ENCODE measurements around the gene ATP1B1. TPM values are rescaled to one million over a fixed set of nuclear protein-coding genes. Genes with fewer than 3 reads are reported as not detected.
A peak's percentile ranks its signal among the peaks of the same experiment; 100 is the strongest.

The ATP1B1 gene
- total RNA-seq: 1 to 10 TPM; 7.7 to 8.3 TPM

DNA sequence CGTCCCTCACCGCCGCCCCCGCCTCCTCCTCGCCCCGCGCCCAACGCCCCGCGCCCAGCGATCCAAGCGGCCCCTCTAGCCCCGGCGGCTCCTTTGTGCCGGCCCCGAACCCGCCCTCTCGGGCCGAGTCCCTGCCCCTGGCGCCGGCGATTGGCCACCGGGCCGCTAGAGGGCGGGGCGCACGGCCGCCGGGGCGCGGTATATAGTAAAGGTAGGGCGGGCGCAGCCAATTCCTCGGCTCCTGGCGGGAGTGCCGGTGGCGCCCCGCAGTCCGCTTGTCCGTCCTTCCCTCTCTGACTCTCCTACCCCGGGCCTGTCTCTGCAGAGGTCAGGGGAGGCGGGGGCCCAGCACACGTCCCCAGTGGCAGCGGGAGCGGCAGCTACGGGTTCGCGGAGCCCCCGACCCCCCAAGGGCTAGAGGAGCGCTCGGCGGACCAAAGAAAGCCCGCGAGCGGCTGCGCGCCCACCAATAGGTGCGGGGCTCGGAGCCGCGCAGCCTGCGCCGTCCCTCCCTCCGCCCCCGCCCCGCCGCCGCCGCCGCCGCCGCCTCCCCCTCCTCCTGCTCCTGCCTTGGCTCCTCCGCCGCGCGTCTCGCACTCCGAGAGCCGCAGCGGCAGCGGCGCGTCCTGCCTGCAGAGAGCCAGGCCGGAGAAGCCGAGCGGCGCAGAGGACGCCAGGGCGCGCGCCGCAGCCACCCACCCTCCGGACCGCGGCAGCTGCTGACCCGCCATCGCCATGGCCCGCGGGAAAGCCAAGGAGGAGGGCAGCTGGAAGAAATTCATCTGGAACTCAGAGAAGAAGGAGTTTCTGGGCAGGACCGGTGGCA lies at the start of gene ATP1B1:
Gene ATP1B1 (plus strand): TSS at position 596 of the 826 bp plus-strand sequence. CDS start 140 bp downstream, at position 736.
- ChIA-PET POLR2A (no interaction called here), CTCF (interaction anchor here (0.7 to 2.0 kb wide), 4 partner anchors 11 to 876 kb away, joined by 3 to 8 read pairs (median 3); no protein-coding TSS in a partner anchor)

DNA sequence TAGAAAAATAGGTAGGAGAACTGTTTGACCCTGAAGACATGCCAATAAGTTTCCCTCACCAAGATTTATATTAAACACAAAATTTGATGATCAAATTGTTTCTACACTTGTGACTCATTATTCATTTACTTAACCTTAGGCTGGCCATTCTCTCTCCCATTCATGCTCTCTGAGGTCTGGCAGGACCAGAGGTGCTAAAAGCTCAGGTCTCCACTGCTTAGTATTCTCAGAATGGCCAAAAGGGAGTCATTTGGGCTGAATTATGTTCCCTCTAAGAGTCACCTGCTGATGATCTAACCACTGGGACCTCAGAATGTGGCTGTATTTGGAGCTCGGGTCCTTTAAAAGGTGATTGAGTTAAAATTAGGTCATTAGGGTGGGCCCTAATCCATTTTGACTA lies 47.1 kb upstream of the ATP1B1 start:
- ChIA-PET CTCF (no interaction called here), POLR2A (no interaction called here)
- no peak for DNase-seq
- Mint-ChIP-seq H3K4me3 (no peak overlapping the region), H3K27ac (no peak overlapping the region), H3K36me3 (no peaks in the 10 kb centered on the region), H3K9me3 (no peaks in the 10 kb centered on the region), H3K27me3 (peaks cover 5% of the 10 kb centered on the region), H3K4me1 (ENCODE audit: low read depth) (no peaks in the 10 kb centered on the region)
- intact Hi-C loops (cut with micrococcal nuclease): no loop called here

More for the DNA sequence above, at the start of gene ATP1B1:
- Mint-ChIP-seq H3K27ac (peak within 1 kb of the TSS; percentile 79), H3K27me3 (peaks cover 24% of the 10 kb centered on the region), H3K4me1 (ENCODE audit: low read depth) (peaks cover 36% of the 10 kb centered on the region), H3K4me3 (peak within 1 kb of the TSS; percentile 71), H3K9me3 (no peaks in the 10 kb centered on the region), H3K36me3 (no peaks in the 10 kb centered on the region)
- peak; percentile 82 for DNase-seq
- intact Hi-C loops (cut with micrococcal nuclease): loop anchor here (1.0 to 10.0 kb wide), 8 partner anchors 32 to 688 kb away; partner anchors contain the start of genes METTL18, NME7 and SLC19A2

DNA sequence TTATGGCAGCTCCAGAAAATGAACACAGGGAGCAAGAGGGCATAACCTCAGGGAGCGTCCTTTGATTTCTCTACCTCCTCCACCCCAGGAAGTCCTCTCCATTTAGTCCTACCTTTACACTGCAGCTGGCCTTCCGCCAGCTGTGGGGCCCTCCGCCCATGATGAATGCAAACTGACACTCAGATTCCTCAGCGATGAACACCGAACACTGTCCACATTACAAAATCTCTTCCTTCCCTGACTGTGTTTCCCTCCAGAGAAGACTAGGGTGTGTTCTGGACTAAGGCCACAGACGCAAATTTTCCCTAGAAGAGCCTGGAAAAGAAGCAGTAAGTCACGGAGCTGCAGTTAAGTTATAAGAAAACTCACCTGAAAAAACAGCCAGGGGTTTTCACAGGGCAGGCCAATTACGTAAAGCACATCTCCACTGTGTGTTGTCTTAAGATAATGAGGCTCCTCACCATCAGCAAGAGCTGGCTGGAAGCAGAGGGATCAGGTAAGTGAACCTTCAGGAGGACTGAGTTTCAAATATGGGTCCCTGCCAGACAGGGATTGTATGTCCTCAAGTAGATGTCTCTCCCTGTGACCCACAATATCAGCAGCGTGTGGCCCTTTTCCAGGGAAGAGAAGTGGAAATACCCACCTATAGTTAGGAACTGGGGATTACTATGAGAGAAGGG lies 46.3 kb upstream of the ATP1B1 start:
- DNase-seq: no peak
- Mint-ChIP-seq H3K9me3 (no peaks in the 10 kb centered on the region), H3K4me3 (no peak overlapping the region), H3K4me1 (ENCODE audit: low read depth) (no peaks in the 10 kb centered on the region), H3K27ac (no peak overlapping the region), H3K36me3 (no peaks in the 10 kb centered on the region), H3K27me3 (peaks cover 3% of the 10 kb centered on the region)
- ChIA-PET POLR2A (no interaction called here), CTCF (no interaction called here)
- intact Hi-C loops (cut with micrococcal nuclease): no loop called here

DNA sequence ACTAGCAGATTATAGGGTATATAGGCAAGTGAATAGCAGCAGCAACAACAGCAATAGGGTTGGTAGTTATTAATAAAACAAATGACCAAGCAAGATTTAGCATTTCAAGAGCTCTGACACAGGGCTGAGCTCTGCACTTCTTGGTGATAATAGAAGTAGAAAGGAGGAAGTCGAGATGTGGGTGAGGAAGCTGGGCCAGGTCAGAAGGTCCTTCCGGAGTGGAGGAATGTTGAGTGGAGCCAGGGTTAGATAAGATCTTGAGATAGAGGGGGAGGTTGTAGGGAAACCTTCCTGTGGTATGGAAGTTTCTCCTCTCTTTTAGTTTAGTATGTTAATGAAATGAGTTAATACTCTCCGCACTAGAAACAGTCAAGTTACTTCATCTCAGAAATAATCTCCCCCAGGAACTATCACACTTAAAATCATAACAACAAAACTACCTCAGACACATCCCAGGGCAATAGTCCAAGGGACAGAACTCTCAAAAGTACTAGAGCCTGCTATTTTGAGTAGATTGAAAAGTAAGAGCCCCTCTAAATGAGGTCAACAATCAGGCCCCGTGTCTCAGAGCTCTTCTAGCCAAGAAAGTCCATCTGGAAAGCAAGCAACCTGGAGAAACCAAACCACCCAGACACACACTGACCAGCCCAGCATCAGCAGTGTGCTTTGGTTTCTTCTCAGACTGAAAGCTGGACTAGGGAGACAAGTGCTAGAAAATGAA lies 45.4 kb upstream of the ATP1B1 start:
- CTCF ChIA-PET: no interaction called here
- POLR2A ChIA-PET: no interaction called here
- Mint-ChIP-seq H3K27me3 (no peaks in the 10 kb centered on the region), H3K4me3 (no peak overlapping the region), H3K4me1 (ENCODE audit: low read depth) (no peaks in the 10 kb centered on the region), H3K9me3 (no peaks in the 10 kb centered on the region), H3K27ac (no peak overlapping the region), H3K36me3 (no peaks in the 10 kb centered on the region)
- DNase-seq: no peak
- intact Hi-C loops (cut with micrococcal nuclease): no loop called here

DNA sequence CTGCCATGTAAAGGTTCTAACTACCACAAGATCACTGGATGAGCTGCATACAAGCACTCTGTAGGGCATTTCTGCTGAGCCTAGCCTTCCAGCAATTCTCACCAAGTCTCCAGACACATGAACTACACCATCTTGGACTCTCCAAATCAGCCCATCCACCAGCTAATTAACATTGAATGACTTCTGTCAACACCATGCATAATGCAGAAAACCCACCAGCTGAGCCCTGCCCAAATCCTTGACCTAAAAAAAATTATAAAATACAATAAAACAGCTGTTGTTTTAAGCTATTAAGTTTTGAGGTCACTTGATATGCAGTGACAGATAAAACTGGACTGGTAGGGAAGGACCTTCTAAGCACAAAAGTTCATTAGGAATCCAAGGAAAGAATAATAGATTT lies 44.3 kb upstream of the ATP1B1 start:
- no peaks in the 10 kb centered on the region for H3K27me3 Mint-ChIP-seq
- CTCF ChIA-PET: no interaction called here

DNA sequence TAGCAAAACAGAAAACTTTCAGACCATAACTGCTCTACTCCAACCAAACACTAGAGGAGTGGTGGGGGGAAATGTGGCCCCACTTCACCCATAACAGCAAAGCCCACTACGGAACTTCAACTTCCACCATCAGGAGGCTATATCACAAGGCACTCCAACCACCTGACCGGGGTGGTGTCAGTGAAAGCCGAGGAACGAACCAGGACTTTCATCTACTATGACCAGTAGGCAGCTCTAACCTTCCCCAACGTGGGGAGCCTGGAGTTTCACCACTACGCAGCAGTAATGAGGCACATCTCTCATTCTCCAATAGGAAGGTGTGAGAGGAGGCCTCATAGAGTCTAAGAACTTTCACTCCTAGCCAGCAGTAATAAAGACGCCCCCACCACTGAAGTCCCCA lies 42.4 kb upstream of the ATP1B1 start:
- H3K9me3 Mint-ChIP-seq: peaks cover 5% of the 10 kb centered on the region
- no peaks in the 10 kb centered on the region for H3K4me1 Mint-ChIP-seq (ENCODE audit: low read depth)
- no peaks in the 10 kb centered on the region for H3K27me3 Mint-ChIP-seq
- H3K36me3 Mint-ChIP-seq: peaks cover 4% of the 10 kb centered on the region
- ChIA-PET CTCF (no interaction called here), POLR2A (no interaction called here)
- no peak for DNase-seq
- no peak overlapping the region for H3K27ac Mint-ChIP-seq
- intact Hi-C loops (cut with micrococcal nuclease): no loop called here
- H3K4me3 Mint-ChIP-seq: no peak overlapping the region

More for the DNA sequence above, 44.3 kb upstream of the ATP1B1 start:
- peaks cover 3% of the 10 kb centered on the region for H3K36me3 Mint-ChIP-seq
- H3K4me3 Mint-ChIP-seq: no peak overlapping the region
- H3K4me1 Mint-ChIP-seq (ENCODE audit: low read depth): no peaks in the 10 kb centered on the region
- H3K9me3 Mint-ChIP-seq: peaks cover 4% of the 10 kb centered on the region
- intact Hi-C loops (cut with micrococcal nuclease): no loop called here
- POLR2A ChIA-PET: no interaction called here
- DNase-seq: no peak
- H3K27ac Mint-ChIP-seq: no peak overlapping the region

DNA sequence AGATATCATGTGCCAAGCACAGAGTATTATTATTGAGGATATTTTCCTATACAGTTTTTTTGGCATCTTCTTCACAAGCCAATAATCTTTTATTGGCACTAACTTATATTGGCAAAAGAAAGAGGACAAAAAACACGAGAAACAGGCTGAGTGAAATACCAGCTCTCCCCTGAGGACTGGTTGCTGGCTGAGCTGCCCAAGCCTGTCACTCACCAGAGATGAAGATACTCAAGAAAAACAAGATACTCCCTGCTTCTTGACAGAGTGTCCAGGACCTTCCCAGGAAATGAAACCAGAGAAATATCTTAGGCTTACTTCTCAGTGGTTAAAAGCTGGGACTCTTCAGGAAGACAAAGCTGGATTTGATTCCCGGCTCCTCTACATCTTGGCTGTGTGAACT lies 35.9 kb upstream of the ATP1B1 start:
- H3K4me3 Mint-ChIP-seq: no peak overlapping the region
- H3K9me3 Mint-ChIP-seq: peaks cover 5% of the 10 kb centered on the region
- H3K36me3 Mint-ChIP-seq: peaks cover 4% of the 10 kb centered on the region
- peaks cover 11% of the 10 kb centered on the region for H3K27me3 Mint-ChIP-seq
- CTCF ChIA-PET: no interaction called here
- no peak for DNase-seq
- intact Hi-C loops (cut with micrococcal nuclease): no loop called here
- POLR2A ChIA-PET: no interaction called here
- H3K4me1 Mint-ChIP-seq (ENCODE audit: low read depth): no peaks in the 10 kb centered on the region
- H3K27ac Mint-ChIP-seq: no peak overlapping the region

DNA sequence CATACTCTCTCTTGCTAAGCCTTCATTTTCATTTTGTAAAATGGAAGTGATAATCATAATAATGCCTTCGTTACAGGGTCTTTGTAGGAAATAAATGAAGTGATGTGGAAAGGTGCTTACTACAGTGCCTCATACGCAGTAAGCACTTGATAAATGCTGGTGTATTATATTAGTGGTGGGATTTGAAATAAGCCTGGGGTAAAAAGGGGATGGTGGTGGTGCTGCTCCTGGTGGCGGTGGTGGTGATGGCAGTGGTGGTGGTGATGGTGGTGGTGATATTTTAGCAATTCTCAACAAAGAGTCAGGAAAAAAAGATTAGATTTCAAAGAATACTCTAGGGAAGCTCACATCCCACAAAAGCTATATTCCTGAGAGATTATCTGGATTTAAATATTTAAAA lies 35.5 kb upstream of the ATP1B1 start:
- CTCF ChIA-PET: interaction anchor here (1.3 kb wide), 1 partner anchor 154 kb away, joined by 7 read pairs; no protein-coding TSS in a partner anchor
- H3K9me3 Mint-ChIP-seq: peaks cover 5% of the 10 kb centered on the region
- H3K27ac Mint-ChIP-seq: no peak overlapping the region
- H3K36me3 Mint-ChIP-seq: peaks cover 4% of the 10 kb centered on the region
- POLR2A ChIA-PET: no interaction called here
- intact Hi-C loops (cut with micrococcal nuclease): no loop called here
- H3K4me3 Mint-ChIP-seq: no peak overlapping the region
- no peaks in the 10 kb centered on the region for H3K4me1 Mint-ChIP-seq (ENCODE audit: low read depth)
- DNase-seq: no peak
- peaks cover 11% of the 10 kb centered on the region for H3K27me3 Mint-ChIP-seq

DNA sequence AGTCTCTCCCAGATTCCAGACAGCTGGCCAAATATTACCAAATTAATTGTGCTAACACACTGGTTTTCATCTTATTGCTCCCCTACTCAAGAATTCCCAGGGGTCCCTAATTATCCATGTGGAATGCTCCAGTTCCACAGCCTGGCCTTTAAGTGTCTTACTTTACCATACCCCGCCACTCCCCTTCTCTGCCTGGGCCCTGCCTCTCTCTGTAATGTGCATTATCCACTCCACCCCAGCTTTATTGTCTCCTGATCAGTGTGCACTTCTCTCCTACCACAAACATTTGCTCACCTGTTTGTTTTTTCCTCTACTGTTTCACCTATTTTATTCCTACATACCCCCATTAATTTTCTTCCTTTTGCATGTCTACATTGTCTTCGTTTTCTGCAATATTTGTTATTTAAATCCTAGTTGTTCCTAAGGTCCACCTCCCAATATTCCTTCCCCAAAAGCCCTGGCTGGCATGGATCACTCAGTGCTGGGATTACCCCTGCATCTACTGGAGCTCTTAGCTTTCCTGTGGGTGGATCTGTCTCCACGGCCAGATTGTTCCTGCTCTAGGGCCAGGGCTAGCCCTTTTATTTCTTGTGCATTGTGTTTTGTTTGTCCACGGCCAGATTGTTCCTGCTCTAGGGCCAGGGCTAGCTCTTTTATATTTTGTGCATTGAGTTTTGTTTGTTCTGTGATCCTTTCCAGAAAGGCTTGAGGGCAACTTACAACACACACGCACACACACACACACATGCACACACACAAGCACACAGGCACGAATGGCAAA lies 33.4 kb upstream of the ATP1B1 start:
- H3K9me3 Mint-ChIP-seq: no peaks in the 10 kb centered on the region
- intact Hi-C loops (cut with micrococcal nuclease): no loop called here
- CTCF ChIA-PET: no interaction called here
- H3K27ac Mint-ChIP-seq: no peak overlapping the region
- DNase-seq: no peak
- POLR2A ChIA-PET: no interaction called here
- no peaks in the 10 kb centered on the region for H3K36me3 Mint-ChIP-seq
- H3K4me3 Mint-ChIP-seq: no peak overlapping the region
- peaks cover 11% of the 10 kb centered on the region for H3K27me3 Mint-ChIP-seq
- no peaks in the 10 kb centered on the region for H3K4me1 Mint-ChIP-seq (ENCODE audit: low read depth)

DNA sequence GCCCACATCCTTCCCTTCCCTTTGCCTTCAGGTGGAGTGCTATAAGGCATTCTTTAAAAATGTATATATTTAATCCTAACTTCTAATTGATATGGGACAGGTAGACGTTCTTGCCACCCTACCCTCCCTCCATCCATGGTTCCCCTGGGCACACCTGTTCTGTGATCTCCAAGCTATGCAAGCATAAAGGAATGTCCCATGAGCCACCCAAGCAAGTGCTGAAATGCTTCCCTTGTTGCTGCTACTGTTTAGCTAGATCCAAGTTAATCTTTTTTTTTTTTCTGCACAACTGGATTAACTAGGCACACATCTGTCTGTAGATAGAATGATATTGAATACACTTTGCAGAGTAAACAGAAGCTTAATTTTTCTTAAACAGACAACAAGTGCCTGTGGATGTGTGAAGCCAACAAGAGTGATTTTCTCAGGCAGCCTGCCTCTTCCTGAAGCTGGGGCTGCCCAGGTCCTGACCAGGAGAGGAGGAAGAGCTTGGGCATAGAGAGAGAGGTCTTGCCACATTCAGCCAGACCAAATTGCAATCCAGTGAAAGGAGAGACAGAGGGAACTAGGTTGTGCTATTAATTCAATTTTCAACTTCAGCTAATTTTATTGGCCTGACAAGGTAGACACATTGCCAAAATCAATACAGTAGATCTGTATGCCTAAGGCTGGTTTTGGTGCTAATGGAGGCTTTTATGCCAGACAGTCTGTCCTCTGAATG lies 28.2 kb upstream of the ATP1B1 start:
- Mint-ChIP-seq H3K9me3 (no peaks in the 10 kb centered on the region), H3K4me3 (no peak overlapping the region), H3K27me3 (no peaks in the 10 kb centered on the region), H3K27ac (no peak overlapping the region), H3K36me3 (no peaks in the 10 kb centered on the region), H3K4me1 (ENCODE audit: low read depth) (no peaks in the 10 kb centered on the region)
- POLR2A ChIA-PET: no interaction called here
- no peak for DNase-seq
- intact Hi-C loops (cut with micrococcal nuclease): no loop called here
- CTCF ChIA-PET: no interaction called here

DNA sequence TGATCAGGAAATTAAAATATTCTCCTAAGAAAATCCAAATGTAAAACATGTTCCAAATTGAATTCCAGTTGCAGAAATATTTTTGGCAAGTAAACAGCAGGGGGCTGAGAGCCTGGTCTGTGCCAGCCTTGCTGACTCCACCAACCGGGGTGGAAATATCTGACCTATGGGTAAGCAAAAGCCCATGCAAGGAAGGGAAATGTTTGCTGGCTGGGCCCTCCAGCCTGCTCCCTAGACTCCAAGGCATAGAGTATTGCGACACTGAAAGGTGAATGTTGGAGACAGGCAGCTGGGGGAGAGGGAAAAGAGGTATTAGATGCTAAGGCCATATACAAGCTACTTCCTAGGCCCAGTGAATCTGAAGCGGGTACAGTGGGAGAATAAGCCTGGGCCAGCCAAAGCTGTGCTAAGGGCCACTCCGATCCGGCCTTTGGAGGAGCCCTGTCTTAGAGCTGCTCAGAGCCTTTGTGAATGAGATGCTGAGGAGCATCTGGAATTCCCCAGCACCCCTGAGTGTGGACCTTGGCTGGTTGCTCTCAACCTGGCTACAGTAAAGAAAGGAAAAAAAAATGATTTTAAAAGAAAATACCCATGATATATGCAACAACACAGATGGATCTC lies 24.9 kb upstream of the ATP1B1 start:
- Mint-ChIP-seq H3K4me1 (ENCODE audit: low read depth) (peaks cover 1% of the 10 kb centered on the region), H3K27me3 (no peaks in the 10 kb centered on the region), H3K27ac (no peak overlapping the region), H3K4me3 (no peak overlapping the region), H3K9me3 (no peaks in the 10 kb centered on the region), H3K36me3 (no peaks in the 10 kb centered on the region)
- ChIA-PET POLR2A (no interaction called here), CTCF (no interaction called here)
- no peak for DNase-seq
- intact Hi-C loops (cut with micrococcal nuclease): no loop called here

Data from activated CD4-positive, alpha-beta memory T cell treated with anti-CD3 and anti-CD28 coated beads for 36 hours (primary cell).